Fibroblast of lung (primary cell): Measurements from ENCODE around the gene DMXL2.

ENCODE experiments used
- EZH2 ChIP-seq: IDR thresholded peaks from 2 replicates; pipeline ENCODE4 v1.5.1; 2012; ENCODE audit warnings: low read length, control low read depth, mild to moderate bottlenecking; ENCODE audit errors: missing control alignments
- TF ChIP-seq, protein P1 (sequence below), 2 donors: IDR thresholded peaks in 1 of 2; conservative IDR thresholded peaks in 1 of 2; 1 replicate in 1 of 2; 2 replicates in 1 of 2; pipeline ENCODE4 v1.5.1; 2011 to 2012; ENCODE audit warnings: low read length in 2 of 2, control low read depth in 1 of 2, inconsistent platforms in 1 of 2, low read depth in 1 of 2, mild to moderate bottlenecking in 1 of 2

DNA sequence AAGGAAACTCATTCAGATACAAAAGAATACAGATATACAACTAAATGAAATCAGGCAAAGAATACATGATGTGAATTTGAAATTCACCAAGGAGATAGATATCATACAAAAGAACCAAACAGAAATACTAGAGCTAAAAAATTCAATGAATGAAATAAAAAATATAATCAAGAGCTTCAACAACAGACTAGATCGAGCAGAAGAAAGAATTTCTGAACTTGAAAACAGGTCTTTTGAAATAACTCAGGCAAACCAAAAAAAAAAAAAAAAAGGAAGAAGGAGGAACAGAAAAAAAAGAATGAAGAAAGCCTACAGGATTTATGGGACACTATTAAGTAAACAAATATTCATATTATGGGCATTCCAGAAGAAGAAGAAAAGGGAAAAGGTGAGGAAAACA is 137.8 kb downstream of the DMXL2 start:
- TF ChIP-seq, protein P1, sequence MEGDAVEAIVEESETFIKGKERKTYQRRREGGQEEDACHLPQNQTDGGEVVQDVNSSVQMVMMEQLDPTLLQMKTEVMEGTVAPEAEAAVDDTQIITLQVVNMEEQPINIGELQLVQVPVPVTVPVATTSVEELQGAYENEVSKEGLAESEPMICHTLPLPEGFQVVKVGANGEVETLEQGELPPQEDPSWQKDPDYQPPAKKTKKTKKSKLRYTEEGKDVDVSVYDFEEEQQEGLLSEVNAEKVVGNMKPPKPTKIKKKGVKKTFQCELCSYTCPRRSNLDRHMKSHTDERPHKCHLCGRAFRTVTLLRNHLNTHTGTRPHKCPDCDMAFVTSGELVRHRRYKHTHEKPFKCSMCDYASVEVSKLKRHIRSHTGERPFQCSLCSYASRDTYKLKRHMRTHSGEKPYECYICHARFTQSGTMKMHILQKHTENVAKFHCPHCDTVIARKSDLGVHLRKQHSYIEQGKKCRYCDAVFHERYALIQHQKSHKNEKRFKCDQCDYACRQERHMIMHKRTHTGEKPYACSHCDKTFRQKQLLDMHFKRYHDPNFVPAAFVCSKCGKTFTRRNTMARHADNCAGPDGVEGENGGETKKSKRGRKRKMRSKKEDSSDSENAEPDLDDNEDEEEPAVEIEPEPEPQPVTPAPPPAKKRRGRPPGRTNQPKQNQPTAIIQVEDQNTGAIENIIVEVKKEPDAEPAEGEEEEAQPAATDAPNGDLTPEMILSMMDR (conservative IDR thresholded peaks at IDR 0.05 in 1 of 2, IDR thresholded peaks at IDR 0.05 in 1 of 2; ENCODE audit: low read depth in 1 of 2, low read length in 2 of 2): no peak
- no peak for TF ChIP-seq EZH2
